HG02870 (cell line): ENCODE results near the gene UBE2N.
"Not testable (repeated sequence)": the region's sequence is repeated elsewhere in the genome, so short reads cannot be mapped to it uniquely, and the experiment has no call there.

ENCODE experiments used
- ATAC-seq: cut with Tn5 transposase; IDR thresholded peaks from one replicate; pipeline ENCODE4 v1.9.1; 2021; ENCODE audit warnings: mild to moderate bottlenecking, moderate library complexity; ENCODE audit not compliant: unreplicated experiment

The UBE2N gene

GRCh38 chr12:93447555-93448290 is 6.0 kb upstream of the UBE2N start:
- no peak for ATAC-seq

GRCh38 chr12:93443576-93443975 is 1.8 kb upstream of the UBE2N start:
- ATAC-seq: no peak

GRCh38 chr12:93442411-93443340 is 929 bp upstream of the UBE2N start:
- ATAC-seq: no peak

- no peak for ATAC-seq
Measured at GRCh38 chr12:93441081-93441616, 598 bp downstream of the UBE2N start.

GRCh38 chr12:93440043-93440835 is 1.5 kb downstream of the UBE2N start:
- ATAC-seq: no peak

GRCh38 chr12:93438266-93439050 is 3.3 kb downstream of the UBE2N start:
- no peak for ATAC-seq

- ATAC-seq: no peak
Measured at GRCh38 chr12:93434256-93434865, 7.4 kb downstream of the UBE2N start.

GRCh38 chr12:93432031-93432430 is 9.7 kb downstream of the UBE2N start:
- ATAC-seq: not testable (repeated sequence)

GRCh38 chr12:93430280-93430679 is 11.5 kb downstream of the UBE2N start:
- ATAC-seq: no peak

GRCh38 chr12:93429852-93430251 is 11.9 kb downstream of the UBE2N start:
- no peak for ATAC-seq

- no peak for ATAC-seq
Measured at GRCh38 chr12:93429448-93429847, 12.3 kb downstream of the UBE2N start.

- ATAC-seq: no peak
Measured at GRCh38 chr12:93427779-93428564, 13.8 kb downstream of the UBE2N start.

GRCh38 chr12:93426412-93426805 is 15.3 kb downstream of the UBE2N start:
- ATAC-seq: no peak

- no peak for ATAC-seq
Measured at GRCh38 chr12:93425736-93426411, 15.9 kb downstream of the UBE2N start.

- ATAC-seq: no peak
Measured at GRCh38 chr12:93422050-93422449, 19.7 kb downstream of the UBE2N start.

GRCh38 chr12:93419388-93420034 is 22.2 kb downstream of the UBE2N start:
- no peak for ATAC-seq

GRCh38 chr12:93417967-93418480 is 23.7 kb downstream of the UBE2N start:
- no peak for ATAC-seq
